Superior temporal gyrus (tissue), 1 donor: ENCODE results near the gene RDH13.

Experiments used
- DNase-seq: peaks from one replicate; pipeline ENCODE4 v3.0.0-alpha.2; 2016; ENCODE audit errors: extremely low spot score

RDH13 gene

DNA sequence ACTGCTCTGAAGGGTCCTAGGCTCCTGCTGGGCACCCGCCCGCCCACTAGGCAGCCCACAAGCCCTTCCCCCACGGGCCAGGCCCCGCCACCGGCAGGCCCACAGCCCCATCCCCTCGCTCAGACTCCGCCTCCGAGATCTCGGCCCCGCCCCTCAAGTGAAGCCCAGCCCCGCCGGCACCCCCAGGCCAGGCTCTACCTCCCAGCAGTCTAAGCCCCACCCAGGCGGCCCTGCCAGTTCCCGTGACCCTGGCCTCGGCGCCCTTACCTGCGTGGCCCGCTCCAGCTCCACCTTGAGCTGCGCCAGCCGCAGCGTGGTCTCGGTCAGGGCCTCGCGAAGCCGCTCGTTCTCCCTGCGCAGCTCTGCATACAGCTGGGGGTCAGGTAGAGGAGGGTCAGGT, 29.0 kb upstream of the RDH13 start:
- DNase-seq: no peak

DNA sequence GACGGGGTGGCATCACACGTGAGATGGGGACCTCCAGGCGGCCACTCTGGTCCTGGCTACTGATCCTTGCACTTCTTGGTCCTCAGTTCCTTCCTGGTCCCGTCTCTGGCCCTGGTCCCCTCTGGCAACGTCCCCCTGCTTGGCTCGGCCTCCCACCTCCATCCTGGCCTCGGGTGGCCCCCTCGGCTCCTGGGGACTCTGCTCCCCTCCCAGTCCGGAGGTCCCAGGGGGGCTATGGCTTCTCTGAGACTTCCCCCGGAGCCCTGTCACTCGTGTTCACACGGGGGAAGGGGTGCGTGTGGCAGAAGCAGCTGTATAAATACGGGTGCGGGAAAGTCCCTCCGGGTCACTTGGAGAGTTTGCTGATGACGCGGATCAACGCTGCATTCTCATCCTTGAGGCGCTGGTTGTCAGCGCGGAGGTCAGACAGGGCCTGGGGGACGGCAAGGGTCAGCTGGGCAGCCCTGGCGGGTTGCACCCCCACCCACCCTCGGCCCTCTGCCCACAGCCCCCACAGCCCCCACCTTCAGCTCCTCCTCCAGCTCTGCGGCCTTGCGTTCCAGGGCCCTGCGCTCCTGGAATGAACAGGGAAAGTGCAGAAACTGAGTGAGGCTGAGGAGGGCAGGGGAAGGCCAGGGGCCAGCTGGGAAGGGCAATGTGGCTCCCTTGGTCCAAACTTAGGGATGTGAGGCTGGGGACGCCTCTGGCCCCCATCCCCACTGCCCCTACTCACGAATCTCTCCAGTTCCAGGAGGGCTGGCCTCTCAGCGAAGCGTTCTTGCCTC, 28.4 kb upstream of the RDH13 start:
- no peak for DNase-seq

DNA sequence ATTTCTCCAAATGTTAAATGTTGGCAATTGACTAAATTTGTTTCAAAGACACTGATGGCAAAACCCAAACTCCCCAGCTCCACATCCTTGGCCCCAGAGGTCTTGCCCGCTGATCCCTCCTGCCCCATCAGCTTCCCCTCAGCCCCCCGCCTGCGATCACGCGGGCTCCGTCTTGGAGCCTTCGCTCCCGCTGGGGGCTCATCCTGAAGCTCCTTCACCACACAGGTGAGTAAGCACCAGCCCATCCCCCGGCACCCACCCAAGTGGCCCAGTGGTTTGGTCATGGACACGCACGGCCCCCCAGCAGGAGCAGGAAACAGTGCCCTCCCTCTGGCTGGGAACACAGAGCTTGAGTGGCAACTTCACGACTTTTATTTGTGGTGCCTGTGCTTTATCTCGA, 27.6 kb upstream of the RDH13 start:
- DNase-seq: no peak

DNA sequence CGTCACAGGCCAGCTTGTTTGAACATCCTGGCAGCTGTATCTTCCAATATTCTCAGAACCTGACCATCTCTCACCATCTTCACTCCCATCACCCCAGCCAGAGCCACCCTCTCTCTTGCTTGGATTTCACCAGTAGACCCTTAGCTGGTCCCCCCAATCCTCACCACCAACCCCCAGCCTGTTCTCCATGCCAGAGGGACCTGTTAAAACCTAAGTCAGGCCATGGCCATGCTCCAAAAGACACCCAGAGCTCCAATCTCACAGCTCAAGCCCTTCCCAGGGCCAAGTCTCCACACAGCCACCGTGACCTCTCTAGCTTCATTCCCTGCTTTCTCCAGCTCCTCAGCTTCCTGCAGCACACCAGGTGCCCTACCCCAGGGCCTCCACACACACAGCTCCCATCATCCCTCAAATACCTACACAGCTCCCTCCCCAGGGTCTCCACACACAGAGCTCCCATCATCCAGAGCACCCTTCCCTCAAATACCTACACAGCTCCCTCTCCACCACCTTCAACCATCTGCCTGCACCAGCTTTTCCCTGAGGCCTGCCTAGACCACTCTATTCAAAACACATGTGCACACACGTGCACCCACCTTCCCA, 26.5 kb upstream of the RDH13 start:
- no peak for DNase-seq

DNA sequence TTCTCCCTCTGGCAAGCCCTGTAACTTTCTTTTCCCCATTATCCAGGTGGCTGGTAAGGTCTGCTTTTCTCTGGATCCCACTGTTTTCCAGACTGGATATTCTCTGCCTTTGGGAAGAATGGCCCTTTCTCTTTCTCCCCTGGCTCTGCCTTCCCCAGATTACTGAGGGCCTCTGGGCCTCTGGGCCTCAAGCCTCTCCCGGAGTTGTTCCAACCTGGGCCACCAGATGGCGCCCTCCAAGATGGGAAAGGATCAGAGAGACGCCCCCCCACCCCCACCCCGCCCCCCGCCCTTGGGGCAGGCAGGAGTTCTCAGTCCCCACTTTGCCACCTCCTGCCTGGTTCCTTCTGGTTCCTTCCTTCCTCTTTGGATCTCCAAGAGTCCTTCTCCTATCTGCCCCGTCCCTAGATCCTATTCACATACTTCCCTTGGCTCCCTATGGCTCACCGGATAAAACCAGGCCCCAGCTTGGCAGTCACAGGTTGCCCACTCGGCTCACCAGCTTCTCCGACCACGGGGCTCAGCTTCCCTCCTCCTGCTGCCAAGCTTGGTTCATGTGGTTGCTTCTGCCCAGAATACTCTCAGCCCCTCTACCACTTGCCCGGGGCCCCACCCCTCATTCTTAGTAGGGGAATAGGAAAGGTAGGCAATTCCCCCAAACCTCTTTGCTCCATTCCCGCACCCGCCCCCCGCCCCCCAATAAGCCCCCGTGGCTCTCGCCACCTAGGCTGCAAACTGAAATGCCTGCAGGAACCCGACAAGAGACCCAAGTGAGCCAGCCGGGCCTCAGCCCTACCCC, 25.8 kb upstream of the RDH13 start:
- peak; percentile 79 for DNase-seq

DNA sequence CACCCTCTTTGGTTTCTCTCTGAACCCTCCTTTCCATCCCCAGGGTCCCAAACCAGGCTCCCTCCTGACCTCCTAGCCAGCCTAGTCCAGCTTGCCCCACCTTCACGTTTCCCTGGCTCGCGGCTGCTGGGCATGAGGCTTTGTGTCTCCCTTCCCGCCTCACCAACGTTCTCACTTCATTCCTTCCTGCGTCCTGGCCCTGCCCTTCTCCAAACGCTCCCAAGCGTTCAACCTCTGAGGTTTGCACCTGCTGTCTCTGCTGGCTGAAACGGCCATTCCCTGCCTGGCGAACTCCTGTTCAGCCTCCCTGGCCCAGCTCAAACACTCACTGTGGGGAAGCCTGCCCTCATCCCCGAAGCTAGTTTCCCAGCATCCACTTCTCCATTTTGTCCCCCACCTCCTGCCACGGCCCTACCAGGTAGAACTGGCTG, 25.1 kb upstream of the RDH13 start:
- DNase-seq: no peak

DNA sequence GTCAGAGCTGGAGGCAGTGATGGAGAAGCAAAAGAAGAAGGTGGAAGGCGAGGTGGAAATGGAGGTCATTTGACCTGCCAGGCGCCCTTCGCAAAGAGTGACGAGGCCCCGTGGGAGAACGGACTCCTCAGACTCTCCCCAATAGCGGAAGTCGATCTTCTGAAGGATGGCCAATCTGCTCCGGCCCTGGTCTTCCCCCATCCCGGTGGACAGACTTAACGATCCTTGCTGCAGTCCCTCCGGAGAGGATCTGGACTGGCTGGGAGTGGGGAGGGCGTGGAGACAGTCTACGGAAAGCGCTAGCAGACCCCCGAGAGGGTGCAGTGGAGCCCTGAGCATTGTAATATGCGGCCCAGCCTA, 24.6 kb upstream of the RDH13 start:
- DNase-seq: no peak

DNA sequence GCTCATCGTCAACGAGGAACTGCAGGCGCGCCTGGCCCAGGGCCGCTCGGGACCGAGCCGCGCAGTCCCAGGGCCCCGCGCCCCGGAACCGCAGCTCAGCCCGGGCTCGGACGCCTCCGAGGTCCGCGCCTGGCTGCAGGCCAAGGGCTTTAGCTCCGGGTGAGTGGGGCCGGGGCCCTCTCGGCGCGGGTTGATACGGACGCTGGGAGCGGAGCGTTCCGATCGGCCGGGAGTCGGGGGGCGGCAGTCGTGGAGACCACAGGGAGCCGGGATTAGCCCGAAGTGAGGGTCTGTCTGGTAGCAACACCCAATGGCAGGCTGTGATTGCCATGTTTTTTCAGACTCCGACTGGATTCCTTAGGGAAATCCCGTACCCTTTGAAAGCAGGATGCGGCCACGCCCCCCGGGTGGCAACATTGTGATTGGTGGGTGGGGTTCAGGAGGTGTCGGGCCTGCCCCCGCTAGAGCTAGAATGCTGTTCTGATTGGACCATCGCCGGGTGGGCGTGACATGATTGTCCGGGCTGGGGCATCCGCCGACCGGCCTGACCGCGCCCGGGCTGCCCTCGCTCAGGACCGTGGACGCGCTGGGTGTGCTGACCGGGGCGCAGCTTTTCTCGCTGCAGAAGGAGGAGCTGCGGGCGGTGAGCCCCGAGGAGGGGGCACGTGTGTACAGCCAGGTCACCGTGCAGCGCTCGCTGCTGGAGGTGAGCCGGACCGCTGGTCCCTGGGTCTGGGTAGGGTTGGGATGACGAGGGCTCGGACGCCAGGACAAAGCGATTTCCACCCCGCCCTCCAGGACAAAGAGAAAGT, 24.0 kb upstream of the RDH13 start:
- DNase-seq: peak; percentile 76

DNA sequence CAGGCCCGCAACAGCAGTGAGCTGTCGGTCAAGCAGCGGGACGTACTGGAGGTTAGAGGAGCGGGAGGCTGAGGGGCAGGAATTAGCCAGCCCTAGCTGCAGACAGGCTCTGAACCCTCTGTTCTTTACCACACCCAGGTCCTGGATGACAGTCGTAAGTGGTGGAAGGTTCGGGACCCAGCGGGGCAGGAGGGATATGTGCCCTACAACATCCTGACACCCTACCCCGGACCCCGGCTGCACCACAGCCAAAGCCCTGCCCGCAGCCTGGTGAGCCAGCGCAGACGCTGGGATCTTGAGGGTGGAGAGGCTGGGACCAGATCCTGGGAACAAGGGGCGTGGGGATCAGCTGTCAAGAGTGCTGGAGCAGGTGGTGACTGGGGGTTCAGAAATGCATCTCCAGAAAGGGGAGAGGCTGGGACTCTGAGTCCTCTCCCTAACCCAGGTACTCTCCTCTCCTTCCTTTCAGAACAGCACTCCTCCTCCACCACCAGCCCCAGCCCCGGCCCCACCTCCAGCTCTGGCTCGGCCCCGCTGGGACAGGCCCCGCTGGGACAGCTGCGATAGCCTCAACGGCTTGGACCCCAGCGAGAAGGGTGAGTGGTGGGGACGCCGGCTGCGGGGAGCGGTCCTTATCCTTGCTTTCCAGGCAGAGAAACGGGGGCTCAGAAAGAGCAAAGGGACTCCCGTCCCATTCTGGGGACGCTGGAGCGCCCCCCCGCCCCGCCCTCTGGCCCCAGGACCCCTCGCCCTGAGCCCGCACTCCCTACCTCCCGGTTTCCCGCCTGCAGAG, 23.2 kb upstream of the RDH13 start:
- DNase-seq: no peak

DNA sequence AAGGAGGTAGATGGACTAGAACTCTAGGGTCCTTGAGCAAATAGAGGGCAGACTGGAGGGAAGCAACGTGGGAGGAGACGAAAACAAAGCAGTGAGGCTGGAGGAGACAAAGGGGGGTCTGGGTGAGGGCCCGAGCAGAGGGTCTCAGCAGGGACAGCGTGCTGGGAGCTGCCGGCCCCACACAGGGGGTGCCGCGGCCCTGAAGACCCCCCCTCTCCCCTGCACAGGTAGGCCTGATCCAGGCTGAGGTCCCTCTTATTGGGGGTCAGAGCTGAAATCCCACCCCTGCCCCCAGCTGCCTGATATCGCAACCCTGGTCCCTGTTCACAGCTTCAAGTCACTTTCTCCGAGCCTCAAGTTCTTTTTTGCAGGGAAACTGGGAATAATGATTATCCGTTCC, 21.5 kb upstream of the RDH13 start:
- no peak for DNase-seq

DNA sequence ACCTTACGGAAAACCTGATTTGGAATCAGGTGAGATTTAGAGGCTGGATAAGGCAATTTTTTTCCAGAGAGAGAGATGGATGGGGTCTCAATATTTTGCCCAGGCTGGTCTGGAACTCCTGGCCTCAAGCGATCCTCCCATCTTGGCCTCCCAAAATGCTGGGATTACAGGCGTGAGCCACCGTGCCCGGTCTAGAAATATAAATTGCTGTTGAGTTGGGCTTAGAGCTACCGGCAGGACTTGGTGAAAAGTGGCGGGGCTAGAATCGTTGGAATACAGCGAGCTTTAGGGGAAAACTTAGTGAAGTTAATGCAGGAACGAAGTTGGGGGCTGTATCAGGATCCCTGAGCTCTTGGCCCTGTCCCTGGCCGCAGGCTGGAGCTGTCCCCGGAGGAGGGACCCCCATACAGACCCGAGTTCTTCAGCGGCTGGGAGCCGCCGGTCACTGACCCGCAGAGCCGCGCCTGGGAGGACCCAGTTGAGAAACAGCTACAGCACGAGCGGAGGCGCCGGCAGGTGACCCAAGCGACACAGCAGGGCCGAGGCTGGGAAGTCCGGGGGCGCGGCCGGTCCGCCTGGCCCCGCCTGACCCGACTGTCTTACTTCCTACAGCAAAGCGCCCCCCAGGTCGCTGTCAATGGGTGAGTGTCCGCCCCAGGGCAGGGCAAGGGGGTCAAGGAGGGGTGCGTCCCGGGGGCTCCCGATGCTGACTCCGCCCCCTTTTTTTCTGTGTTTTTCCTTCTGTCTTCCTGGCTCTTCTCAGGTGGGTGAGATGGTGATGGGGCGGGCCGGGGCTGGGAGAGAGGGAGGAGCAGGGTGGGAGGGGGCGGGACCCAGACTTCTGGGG, 20.3 kb upstream of the RDH13 start:
- no peak for DNase-seq

DNA sequence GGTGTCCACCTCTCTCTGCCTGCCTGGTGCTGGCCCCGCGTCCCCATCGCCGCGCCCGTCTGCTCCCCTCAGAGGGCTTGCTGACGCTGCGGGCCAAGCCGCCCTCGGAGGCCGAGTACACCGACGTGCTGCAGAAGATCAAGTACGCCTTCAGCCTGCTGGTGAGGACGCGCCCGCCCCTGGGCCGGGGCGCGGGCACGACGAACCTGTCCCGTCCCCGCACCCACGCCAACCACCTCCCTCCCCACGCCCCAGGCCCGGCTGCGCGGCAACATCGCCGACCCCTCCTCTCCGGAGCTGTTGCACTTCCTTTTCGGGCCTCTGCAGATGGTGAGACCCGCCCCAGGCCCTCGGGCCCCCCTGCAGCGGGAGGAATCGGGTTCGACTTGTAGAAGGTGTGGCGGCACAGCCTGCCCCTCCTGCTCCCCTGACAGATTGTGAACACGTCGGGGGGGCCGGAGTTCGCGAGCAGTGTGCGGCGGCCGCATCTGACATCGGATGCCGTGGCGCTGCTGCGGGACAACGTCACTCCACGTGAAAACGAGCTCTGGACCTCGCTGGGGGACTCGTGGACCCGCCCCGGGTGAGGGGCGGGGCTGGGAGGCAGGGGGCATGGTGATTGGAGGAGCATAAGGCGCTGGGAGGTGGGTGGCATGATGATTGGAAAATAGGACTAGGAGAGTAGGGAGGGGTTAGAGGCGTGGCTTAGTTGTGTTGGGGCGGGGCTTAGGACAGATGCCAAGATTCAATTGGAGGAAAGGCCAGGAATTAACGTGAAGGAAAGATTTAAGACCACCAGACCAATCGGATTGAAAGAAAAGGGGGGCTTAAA, 19.3 kb upstream of the RDH13 start:
- DNase-seq: no peak

DNA sequence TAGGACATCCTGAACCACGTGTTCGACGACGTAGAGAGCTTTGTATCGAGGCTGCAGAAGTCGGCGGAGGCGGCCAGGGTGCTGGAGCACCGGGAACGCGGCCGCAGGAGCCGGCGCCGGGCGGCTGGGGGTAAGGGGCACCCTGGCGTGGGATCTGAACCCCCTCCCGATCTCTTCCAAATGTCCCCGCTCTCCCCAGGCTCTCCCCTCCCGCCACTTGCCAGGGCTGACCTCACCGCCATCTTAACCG, 18.7 kb upstream of the RDH13 start:
- DNase-seq: no peak

DNA sequence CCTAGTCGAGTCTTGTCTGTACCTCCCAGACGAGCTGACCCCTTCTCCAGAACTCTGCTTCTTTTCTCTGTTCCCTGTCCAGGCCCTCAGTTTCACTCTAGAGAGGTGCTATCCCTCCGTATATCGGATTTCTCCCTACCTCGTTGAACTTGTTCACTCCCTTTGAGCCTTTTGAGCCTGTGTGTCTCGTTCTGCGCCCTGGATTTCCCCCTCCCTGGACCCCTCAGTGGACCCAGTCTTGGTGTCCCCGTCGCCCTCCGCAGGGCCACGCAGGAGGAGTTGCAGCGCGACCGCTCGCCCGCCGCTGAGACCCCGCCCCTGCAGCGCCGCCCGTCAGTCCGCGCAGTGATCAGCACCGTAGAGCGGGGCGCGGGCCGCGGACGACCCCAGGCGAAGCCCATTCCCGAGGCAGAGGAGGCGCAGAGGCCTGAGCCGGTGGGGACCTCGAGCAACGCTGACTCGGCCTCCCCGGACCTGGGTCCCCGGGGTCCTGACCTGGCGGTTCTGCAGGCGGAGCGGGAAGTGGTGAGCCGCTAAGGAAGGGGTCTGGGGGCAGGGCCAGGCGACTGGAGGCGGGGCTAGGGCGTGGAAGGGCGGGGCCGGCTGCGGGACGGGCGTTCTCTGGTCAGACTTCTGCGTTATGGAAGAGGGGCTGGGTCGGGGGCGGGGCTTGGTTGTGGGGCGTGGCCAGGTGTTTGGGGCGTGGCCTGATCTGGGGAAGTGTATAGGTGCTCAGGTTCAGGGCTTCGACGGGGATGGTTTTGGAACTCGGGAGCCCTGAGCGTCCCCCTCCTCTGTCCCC, 18.2 kb upstream of the RDH13 start:
- DNase-seq: no peak

DNA sequence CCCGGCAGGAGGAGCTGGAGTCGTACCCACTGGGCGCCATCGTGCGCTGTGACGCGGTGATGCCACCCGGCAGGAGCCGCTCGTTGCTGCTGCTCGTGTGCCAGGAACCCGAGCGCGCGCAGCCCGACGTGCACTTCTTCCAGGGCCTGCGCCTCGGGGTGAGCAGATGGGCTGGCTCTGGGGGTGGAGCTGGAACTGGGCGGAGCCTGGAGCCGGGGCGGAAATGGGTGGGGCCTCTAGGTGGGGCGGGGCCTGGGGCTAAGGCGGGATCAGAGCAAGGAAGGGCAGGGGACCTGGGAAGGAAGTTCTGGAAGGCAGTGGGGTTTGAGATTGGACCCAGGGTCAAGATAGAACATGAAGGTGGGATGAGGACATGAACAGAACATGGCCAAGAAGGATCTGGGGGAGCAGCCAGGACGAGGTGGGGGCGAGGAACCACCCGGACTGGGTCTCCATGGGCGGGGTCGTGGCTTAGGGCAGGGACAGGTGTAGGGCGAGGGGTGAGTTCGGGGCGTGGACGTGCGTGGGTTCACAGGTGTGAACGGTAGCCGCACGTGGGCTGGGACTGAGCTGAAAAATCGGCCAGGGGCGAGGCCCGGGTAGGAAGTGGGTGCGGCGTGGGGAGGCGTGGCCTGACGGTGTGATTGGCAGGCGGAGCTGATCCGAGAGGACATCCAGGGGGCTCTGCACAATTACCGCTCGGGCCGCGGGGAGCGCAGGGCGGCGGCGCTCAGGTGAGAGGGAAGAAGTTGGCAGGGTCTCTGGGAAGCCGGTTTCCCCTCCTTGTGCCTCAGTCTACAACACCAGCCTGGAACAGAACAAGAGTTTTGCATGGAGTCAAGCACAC, 17.4 kb upstream of the RDH13 start:
- no peak for DNase-seq

DNA sequence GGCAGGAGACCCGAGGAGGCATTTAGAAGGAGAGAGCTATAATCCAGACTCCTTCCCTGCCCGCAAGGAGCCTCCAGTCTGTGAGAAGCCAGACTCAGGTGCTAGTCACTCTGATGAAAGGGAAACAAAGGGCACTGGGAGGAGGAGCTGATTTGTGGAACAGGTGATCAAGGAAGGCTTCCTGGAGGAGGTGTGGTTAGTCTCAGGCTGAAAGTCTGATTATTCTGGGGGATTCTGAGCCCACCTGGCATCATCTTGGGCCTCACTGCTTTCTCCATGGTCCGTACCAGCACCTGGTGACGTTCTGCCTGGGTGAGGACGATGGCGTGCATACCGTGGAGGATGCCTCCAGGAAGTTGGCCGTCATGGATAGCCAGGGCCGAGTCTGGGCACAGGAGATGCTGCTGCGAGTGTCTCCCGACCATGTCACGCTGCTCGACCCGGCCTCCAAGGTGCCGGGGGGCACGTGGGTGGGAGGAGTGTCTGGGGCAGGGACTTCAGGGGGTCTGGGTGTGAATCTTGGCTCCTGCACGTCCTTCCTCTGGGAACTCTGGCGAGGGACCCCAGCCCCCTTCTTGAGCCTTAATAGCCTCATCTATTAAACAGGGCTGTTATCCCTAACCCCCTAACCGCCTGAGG, 16.6 kb upstream of the RDH13 start:
- no peak for DNase-seq

DNA sequence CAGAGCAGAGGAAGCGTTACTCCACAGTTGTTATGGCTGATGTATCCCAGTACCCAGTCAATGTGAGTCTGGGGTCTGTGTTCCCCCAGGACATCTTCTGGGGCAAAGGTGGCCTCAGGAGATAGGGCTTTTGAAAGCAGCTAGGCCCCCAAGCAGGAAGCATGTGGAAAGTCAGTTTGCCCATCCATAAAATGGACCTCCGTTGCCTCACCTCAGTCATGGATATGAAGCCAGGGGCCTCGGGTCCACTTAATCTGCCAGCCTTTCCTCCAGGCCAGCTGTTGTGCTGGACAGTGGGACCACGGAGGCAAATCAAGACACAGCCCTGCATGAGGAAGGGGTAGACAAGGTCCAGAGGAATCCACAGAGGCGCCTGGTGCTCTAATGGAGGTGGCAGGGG, 16.0 kb upstream of the RDH13 start:
- DNase-seq: no peak
